ENCODE data around the gene SELENOS. TPM values are rescaled to one million over a fixed set of nuclear protein-coding genes. Genes with fewer than 3 reads are reported as not detected.
A peak's percentile ranks its signal among the peaks of the same experiment; 100 is the strongest.

The SELENOS gene
- total and polyA plus RNA-seq, 11 donors: 38.7 to 209 (median 49.8) TPM

DNA sequence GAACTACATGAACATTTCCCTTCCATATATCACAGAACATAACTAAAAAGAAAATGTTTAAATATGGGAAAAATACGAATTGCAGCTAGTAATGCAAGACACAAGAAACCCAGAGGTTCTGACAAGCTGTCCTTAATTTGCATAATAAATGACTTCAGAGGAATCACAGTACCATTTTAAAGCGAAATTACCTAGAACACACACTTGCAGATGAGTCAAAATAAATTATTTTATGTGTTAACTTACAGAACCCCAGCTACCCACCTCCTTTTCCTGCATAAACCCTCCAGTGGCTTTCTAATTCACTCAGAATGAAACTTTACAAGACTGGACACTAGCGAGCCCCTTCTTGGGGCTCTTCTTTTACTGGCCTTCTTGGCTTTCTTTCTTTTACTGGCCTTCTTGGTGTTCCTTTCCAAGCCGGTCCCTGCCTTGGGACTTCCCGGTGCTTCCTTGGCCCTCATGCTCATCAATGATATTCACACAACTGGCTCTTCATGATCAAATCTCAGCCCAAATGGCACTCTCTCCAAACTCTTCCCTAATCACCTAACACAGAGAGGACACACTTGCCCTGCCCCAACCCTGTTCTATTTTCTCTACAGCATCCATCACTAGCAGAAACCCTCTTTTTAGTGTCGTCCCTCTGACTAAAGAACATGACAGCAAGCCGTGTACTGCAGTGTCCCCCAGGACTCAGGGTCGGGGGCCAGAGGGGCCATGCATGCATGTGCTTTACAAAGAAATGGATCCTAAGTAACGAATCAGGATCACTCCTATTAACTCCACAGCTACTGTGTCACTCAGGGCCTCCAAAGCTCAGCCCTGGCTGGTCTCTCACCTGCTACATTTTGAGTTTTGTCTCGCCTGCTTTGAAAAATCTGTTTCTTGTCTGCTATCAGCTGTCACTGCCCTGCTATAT lies 30.2 kb downstream of the SELENOS start:
- H3K4me1 ChIP-seq: peaks cover 0 to 86% (median 71%) of the 10 kb centered on the region in 12 donors
- H3K4me3 ChIP-seq: peak overlapping the region in 2 of 12 donors; percentile 9 to 96
- peak overlapping the region in 4 of 12 donors; percentile 13 to 47 (median 30) for H3K27ac ChIP-seq
- WGBS, 4 donors: 69 to 78% (median 73%) methylated on average over 10 of the region's 10 CpGs
- intact Hi-C loops (cut with DNase I): loop anchor here in 6 of 10 donors (5.0 to 10.0 kb wide), 5 partner anchors 52 to 80 kb away; no protein-coding TSS in a partner anchor
- H3K27me3 ChIP-seq: no peaks in the 10 kb centered on the region
- no peak for DNase-seq
- peaks cover 0 to 20% (median 4%) of the 10 kb centered on the region in 9 donors for H3K36me3 ChIP-seq
- TF ChIP-seq POLR2A (IDR thresholded peaks at IDR 0.05) (no peak), CTCF (IDR thresholded peaks at IDR 0.05) (no peak)
- no peak for ATAC-seq
- no peaks in the 10 kb centered on the region for H3K9me3 ChIP-seq

DNA sequence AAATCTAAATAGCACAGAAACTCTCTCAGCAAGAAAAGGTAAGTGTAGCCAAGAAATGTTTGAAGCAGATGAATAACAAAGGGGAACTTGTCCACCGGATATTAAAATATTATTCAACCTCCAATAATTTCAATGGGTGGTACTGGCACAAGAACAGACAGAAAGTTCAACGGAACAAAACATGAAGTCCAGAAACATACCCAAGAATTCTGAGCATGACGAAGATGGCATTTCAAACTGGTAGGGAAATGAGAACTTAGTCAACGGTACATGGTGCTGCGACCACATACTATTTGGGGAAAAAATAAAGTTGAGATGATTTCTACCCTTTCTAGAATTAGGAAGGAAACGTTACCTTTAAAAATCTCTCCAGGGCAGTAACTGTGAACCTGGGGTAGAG lies 30.9 kb downstream of the SELENOS start:
- TF ChIP-seq CTCF (IDR thresholded peaks at IDR 0.05): no peak
- TF ChIP-seq POLR2A (IDR thresholded peaks at IDR 0.05): no peak

GRCh38 chr15:101244889-101245668 lies 32.2 kb downstream of the SELENOS start:
- Histone ChIP-seq H3K27me3 (no peaks in the 10 kb centered on the region), H3K4me1 (peaks cover 0 to 100% (median 81%) of the 10 kb centered on the region in 12 donors), H3K9me3 (no peaks in the 10 kb centered on the region), H3K36me3 (peaks cover 0 to 20% (median 4%) of the 10 kb centered on the region in 9 donors), H3K4me3 (no peak overlapping the region), H3K27ac (peak overlapping the region in 1 of 12 donors; percentile 70)
- 89 to 92% (median 90%) methylated on average over 14 of the region's 14 CpGs for WGBS, 4 donors
- ATAC-seq: no peak
- no peak for DNase-seq
- TF ChIP-seq CTCF (IDR thresholded peaks at IDR 0.05) (no peak), POLR2A (IDR thresholded peaks at IDR 0.05) (no peak)
- intact Hi-C loops (cut with DNase I): loop anchor here in 8 of 10 donors (5.0 to 10.0 kb wide), 7 partner anchors 38 to 78 kb away; no protein-coding TSS in a partner anchor

More for the DNA sequence above, 30.9 kb downstream of the SELENOS start:
- 63 to 77% (median 73%) methylated on average over 6 of the region's 6 CpGs for WGBS, 4 donors
- Histone ChIP-seq H3K4me3 (peak overlapping the region in 2 of 12 donors; percentile 9 to 96), H3K4me1 (peaks cover 0 to 93% (median 78%) of the 10 kb centered on the region in 12 donors), H3K27ac (peak overlapping the region in 3 of 12 donors; percentile 13 to 42 (median 17)), H3K9me3 (no peaks in the 10 kb centered on the region), H3K36me3 (peaks cover 0 to 20% (median 4%) of the 10 kb centered on the region in 9 donors), H3K27me3 (no peaks in the 10 kb centered on the region)
- intact Hi-C loops (cut with DNase I): loop anchor here in 6 of 10 donors (5.0 to 10.0 kb wide), 5 partner anchors 52 to 79 kb away; no protein-coding TSS in a partner anchor
- no peak for DNase-seq
- no peak for ATAC-seq

Data from heart left ventricle (tissue), 16 donors.